ENCODE results near the gene FAM43A.

FAM43A gene

GRCh38 chr3:194711913-194712312 is 26.2 kb downstream of the FAM43A start:
- DNase-seq: peak; percentile 37 to 56 (median 50)

- no peak for DNase-seq
Measured at GRCh38 chr3:194713299-194714136, 27.8 kb downstream of the FAM43A start.

DNA sequence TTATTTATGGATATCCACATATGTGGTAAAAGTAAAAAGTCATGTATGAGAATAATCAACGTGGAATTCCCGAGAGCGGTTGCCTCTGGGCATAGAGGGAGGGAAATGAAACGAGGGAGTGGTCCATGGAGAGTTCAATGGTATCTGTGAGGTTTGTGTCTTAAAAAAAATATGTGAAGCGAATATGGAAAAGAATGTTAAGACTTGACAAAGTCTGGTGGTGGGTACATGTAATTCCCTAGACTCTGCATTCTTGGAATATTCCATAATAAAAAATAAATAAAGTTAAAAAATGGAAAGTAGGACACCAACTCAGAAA is 28.4 kb downstream of the FAM43A start:
- no peak for DNase-seq

GRCh38 chr3:194714564-194714963 is 28.9 kb downstream of the FAM43A start:
- peak in 1 of 3 donors; percentile 7 for DNase-seq

- no peak for DNase-seq
Measured at GRCh38 chr3:194715022-194715800, 29.5 kb downstream of the FAM43A start.

GRCh38 chr3:194718079-194718478 is 32.4 kb downstream of the FAM43A start:
- DNase-seq: no peak

GRCh38 chr3:194720048-194720447 is 34.4 kb downstream of the FAM43A start:
- DNase-seq: no peak

DNA sequence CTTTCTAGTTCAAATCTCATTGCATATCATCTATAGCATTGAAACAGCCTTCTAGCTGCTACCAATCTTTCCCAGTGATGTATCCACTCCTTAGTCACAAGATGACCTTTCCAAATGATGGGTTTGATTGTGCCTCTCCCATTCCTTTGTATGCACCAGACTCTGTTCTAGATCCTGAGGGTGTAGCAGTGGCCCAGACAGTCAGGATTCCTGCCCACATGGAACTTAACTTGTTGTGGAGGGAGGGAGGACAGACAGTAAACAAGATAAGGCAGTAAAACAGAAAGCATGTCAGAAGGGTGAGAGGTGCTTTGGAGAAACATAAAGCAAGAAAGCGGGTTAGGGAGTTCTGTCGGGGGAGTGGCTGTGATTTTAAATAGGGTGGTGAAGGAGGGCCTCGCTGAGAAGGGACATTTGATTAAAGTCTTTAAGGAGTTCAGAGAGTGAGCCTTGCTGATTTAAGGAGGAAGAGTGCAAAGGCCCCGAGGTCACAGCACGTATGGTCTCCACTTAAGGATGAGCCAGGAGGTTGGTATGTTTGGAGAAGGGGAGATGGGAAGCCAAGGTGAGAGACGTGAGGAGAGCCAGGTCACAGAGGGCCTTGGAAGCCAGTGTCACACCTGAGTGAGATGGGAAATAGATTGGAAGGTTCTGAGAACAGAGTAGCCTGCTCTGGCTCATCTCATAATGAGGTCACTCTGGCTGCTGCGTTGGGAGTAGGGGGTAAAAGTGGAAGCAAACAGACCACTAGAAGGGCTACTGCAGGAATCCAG is 38.3 kb downstream of the FAM43A start:
- no peak for DNase-seq

DNA sequence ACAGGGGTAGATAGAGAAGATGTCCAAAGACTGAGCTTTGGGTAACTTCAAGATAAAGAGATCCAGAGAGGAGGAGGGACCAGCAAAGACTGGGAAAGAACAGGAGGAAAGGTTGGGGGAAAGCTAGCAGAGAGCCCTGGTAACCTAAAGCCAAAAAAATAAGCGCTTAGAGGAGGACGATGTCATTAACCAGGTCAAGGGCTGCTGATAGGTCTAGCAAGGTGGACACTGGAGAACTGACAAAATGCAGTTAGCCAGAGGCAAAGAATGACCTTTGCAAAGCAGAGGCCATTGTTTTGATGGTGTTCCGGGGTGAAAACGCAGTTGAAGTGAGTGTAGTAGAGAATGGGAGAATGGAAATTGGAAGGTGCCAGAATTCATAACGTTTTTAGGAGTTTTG is 39.7 kb downstream of the FAM43A start:
- DNase-seq: no peak

GRCh38 chr3:194727435-194728128 is 41.9 kb downstream of the FAM43A start:
- DNase-seq: no peak

DNA sequence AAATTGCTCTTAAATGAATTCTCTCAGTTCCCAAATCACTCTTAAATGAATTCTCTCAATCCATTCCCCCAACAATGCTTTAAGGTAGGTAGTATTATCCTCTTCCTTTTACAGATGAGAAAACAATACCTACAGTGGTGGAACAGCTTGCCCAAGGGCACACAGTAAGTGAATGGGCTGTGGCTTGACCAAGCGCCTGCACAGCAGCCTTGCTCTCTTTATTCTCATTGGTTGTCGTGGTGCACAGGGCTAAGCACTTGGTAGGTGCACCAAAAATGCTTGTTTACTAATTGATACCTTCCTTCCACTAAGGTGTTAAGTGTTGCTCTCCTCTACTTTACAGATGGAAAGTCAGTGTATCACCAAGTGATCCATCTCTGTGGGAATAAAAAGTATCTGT is 43.3 kb downstream of the FAM43A start:
- DNase-seq: no peak

- DNase-seq: no peak
Measured at GRCh38 chr3:194730365-194730764, 44.7 kb downstream of the FAM43A start.

GRCh38 chr3:194731506-194732073 is 45.9 kb downstream of the FAM43A start:
- DNase-seq: no peak

DNA sequence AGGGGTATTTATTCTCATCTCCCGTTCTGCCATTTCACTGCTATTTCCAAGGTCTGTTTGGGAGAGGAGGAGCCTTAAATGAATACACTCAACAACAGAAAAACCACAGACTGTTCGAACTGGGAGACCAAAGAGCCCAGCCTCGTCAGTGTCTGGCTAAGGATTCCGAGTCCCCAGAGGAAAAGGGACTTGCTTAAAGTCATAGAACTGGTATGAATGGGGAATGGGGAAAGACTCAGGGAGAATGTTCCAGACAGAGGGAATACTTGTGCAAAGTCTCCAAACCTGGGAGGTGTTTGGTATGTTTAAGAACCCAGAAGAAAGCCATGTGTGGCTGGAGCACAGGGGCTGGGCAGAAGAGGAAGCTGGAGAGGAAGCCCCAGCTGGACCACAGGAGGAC is 46.9 kb downstream of the FAM43A start:
- peak in 1 of 3 donors; percentile 14 for DNase-seq

GRCh38 chr3:194736277-194736895 is 50.7 kb downstream of the FAM43A start:
- peak; percentile 51 to 56 (median 55) for DNase-seq

- DNase-seq: peak; percentile 81 to 91 (median 83)
Measured at GRCh38 chr3:194736896-194737600, 51.4 kb downstream of the FAM43A start.

All from suppressor macrophage treated with lipopolysaccharide for 1 hour (primary cell).